Brain pericyte (primary cell): ENCODE results near the gene ITSN2.

Experiments
- DNase-seq: peaks from one replicate; pipeline ENCODE4 v3.0.0-alpha.2; 2012; ENCODE audit warnings: low read depth, low spot score

Gene ITSN2

GRCh38 chr2:24179683-24180082 is 180.7 kb downstream of the ITSN2 start:
- no peak for DNase-seq

- no peak for DNase-seq
These were observed 184.0 kb downstream of the ITSN2 start for GRCh38 chr2:24176326-24176725.

GRCh38 chr2:24175631-24176187 is 184.6 kb downstream of the ITSN2 start:
- DNase-seq: no peak

- DNase-seq: no peak
These were observed 185.5 kb downstream of the ITSN2 start, which contains the start of gene FAM228A for GRCh38 chr2:24174851-24175277. FAM228A (plus strand) TSS chr2:24175053; CDS start chr2:24175481, 428 bp downstream.

GRCh38 chr2:24169023-24169422 is 191.3 kb downstream of the ITSN2 start:
- no peak for DNase-seq

- no peak for DNase-seq
These were observed 195.8 kb downstream of the ITSN2 start for GRCh38 chr2:24164416-24164973.

- no peak for DNase-seq
These were observed 196.7 kb downstream of the ITSN2 start for GRCh38 chr2:24163601-24164000.

GRCh38 chr2:24163186-24163585 is 197.2 kb downstream of the ITSN2 start:
- DNase-seq: no peak

- DNase-seq: no peak
These were observed 197.8 kb downstream of the ITSN2 start for GRCh38 chr2:24162494-24162893.

GRCh38 chr2:24160761-24161160 is 199.6 kb downstream of the ITSN2 start:
- DNase-seq: no peak

GRCh38 chr2:24159708-24160107 is 200.6 kb downstream of the ITSN2 start:
- no peak for DNase-seq

- no peak for DNase-seq
These were observed 202.2 kb downstream of the ITSN2 start for GRCh38 chr2:24158131-24158530.

GRCh38 chr2:24153478-24153877 is 206.9 kb downstream of the ITSN2 start:
- no peak for DNase-seq
